Measurements from ENCODE around the gene NEDD9.

The NEDD9 gene

DNA sequence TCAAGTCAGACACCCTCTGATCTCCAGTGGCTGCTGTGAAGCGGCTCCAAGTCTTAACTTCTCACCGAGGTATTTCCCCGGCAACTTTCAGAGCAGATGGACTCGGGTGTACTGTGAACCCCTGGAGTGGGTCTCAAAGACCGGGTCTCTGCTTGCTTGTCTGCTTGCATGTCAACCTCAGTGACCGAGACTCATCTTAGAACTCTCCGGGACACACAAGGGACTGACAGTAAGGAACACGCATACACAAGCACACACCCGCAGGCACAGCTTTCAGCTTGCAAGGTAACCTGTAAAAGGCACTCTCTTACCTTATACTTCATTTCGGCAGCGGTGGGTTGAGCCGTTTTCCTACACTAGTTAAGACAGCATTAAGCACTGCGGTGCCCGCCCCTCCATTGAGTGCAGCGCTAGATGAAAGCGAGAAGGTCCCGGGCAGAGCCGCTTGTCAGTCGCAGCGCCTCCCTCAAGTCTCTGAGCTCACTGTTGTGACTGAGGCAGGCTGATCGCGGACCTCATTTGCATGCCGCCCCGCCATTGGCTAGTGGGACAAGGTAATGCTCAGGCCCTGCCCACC is at the start of gene NEDD9:
Gene NEDD9 (minus strand): TSS at position 476 of the 577 bp plus-strand sequence. CDS start 153 bp downstream, at position 323.
- peak; percentile 93 for DNase-seq (ENCODE audit: low read depth)

DNA sequence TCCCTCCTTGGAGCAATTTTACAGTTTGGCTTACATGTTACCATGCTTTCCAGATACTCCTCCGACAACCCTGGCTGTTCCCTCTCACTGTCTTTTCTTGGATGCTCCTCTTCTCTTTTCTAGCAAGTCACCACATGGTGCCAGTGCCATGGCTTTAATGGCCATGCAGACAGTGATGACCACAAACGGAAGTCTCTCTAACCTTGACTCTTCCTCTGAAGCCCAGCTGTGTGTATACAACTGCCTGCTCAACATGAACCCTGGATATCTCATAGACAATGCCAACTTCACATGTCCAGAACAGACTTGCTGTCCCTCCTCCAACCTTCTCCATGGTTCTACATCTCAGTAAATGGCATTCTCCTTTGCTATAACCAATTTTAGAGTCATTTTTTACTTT is 49.8 kb upstream of the NEDD9 start:
- no peak for DNase-seq (ENCODE audit: low read depth)

- DNase-seq (ENCODE audit: low read depth), result no peak
Observed at GRCh38 chr6:11280394-11280793, 47.9 kb upstream of the NEDD9 start.

DNA sequence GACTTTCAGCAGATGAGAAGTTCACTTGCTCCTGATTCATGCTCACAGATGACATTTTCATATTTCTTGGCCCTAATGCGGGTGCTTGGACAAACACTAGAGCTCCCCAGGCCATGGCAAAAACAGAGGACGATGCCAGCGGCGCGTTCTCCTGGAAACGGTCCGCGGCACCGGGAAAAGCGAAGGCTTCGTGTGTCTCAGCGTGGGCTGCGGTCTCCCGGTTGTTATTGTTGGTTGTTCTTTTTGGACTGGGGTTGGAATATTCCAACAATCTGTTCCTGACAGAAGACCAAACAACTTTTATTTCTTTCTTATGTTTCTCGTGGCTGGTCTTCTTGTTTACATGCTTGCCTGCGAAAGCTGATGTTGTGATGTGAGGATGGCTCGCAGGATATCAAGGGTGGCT is 46.8 kb upstream of the NEDD9 start:
- no peak for DNase-seq (ENCODE audit: low read depth)

- DNase-seq (ENCODE audit: low read depth), result no peak
Observed at GRCh38 chr6:11278207-11278559, 45.7 kb upstream of the NEDD9 start.

- DNase-seq (ENCODE audit: low read depth), result no peak
Observed at GRCh38 chr6:11277275-11278206, 45.1 kb upstream of the NEDD9 start.

GRCh38 chr6:11276911-11277274 is 44.4 kb upstream of the NEDD9 start:
- DNase-seq (ENCODE audit: low read depth), result no peak

- DNase-seq (ENCODE audit: low read depth), result no peak
Observed at GRCh38 chr6:11276228-11276627, 43.8 kb upstream of the NEDD9 start.

DNA sequence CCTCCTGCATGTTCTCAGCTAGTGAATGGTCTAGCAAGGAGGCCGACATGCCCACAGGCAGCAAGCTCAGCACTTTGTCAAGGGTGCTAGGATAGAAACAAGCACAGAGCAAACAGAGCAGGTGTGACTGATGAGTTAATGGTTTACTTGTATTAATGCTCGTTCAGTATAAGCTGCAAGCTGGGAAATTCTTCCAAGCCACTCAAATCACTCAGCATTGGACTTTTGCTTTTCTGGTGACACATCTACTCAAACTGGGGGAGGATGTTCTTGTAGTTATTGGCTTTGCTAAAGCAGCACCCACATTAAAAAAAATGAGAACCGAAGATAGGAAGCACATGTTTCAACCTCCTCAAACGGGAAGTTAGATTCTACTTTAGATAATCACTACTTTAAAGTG is 43.1 kb upstream of the NEDD9 start:
- no peak for DNase-seq (ENCODE audit: low read depth)

DNA sequence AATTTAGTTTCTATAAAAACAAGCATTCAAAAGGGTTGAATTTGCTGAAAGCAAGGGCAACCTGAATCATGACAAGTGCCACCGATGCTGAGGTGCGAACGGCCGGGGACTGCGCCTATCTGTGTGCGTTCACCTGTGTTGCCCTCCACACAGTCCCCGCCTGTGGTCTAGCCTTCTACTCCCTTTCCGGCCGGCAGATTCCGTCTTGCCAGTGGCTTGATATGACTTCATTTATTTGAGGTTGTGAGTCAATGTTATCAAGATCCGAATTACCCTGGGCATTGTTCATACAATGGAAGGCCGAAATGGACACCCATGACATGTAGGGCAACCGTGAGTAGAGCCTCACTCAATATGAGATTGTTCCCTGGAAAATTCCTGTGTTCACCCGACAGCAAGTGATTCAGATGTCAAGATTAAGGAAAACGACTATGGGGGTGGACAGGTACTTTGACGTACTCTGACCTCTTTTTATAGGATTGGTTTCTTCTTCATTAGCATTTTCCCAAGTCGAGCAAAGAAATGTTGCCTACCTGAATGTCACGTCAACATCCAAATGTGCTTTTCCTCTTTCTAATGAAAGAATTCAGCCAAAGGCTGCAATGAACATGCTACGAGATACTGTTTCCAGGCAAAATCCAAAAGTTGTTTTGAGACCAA is 41.1 kb upstream of the NEDD9 start:
- DNase-seq (ENCODE audit: low read depth), result no peak

DNA sequence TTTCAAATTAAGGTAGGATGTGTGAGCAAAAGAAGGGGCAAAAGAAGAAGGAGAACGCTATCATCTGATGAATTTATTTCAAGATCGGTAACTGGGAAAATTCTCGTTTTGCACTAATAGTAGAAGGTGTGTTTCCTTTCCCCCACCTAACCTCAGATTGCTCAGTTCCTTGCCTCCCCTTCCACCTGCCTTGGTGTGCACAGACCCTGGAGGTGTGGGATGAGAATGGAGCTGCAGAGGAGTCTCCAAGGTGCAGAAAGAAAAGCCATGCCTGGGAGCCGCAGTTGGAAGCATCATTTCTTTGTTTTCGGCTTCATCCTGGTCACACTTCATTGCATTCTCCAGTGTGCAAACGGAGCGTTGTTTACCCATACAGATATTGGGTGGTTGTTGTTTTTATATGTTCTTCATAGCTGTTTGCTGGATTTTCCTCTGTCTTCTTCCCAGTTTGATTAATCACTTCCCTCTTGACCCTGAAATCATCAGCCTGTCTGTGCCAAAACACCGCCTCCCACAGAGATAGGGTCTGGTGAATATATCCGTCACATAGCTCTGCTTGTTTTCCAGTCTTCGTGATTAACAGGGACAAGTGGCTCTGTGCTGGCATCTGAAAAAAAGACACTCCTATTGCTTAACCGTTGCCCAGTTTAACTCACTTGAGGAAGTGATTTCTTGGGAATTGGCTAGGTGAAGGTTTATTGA is 40.2 kb upstream of the NEDD9 start:
- no peak for DNase-seq (ENCODE audit: low read depth)

DNA sequence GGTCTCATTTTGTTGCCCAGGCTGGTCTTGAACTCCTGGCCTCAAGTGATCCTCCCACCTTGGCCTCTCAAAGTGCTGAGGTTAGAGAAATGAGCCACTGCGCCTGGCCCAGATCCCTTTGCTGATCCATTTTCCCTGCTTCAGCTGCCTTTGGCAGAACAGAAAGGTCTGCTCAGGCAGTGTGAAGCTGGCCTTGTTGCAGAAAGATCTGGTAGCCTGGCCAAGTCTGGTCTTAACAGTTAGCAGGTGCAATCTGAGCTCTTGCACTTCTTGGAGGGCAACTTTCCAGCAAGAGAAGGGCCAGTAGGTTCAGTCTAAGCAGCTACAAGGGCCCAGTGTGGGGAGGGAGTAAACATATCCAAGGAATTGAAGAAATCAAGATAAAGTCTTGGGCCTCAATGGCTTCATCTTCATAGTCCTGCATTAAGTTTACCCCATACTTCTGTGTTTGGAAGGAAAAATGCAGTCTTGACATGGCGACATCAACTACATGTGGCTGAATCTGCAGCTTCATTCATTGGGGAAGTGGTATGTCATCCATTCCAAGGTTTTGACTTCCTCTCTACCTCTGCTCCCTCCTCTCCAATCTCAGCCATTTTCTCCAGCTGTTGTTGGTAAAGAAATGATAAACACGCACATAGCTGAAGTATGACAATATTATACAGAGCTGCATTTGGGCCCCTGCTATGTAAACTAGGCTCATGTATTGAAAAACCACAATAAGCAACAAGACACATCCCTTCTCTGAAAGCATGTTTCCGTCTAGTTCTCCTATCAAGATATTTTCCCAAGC is 39.0 kb upstream of the NEDD9 start:
- no peak for DNase-seq (ENCODE audit: low read depth)

GRCh38 chr6:11270030-11271027 is 37.9 kb upstream of the NEDD9 start:
- no peak for DNase-seq (ENCODE audit: low read depth)

- DNase-seq (ENCODE audit: low read depth), result no peak
Observed at GRCh38 chr6:11268978-11269377, 36.5 kb upstream of the NEDD9 start.

DNA sequence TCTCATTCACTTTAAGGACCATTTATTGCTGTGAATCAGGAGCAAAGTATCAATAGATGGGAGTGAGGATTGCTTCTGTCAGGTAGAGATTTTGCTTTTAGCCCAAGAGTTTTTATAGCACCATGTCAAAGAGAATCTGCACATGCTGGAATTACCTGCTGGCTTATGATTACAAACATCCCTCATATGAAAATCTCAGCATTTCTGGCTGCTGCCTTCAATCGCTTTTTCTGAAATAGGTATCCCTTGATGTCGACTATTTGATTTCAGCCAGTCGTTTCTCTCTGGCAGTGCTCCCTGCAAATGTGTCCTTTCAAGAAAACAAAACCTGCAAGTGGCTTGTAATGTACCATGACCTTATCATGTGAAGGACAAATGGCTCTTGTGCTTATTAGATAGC is 34.5 kb upstream of the NEDD9 start:
- no peak for DNase-seq (ENCODE audit: low read depth)

GRCh38 chr6:11265932-11266331 is 33.5 kb upstream of the NEDD9 start:
- DNase-seq (ENCODE audit: low read depth), result no peak

DNA sequence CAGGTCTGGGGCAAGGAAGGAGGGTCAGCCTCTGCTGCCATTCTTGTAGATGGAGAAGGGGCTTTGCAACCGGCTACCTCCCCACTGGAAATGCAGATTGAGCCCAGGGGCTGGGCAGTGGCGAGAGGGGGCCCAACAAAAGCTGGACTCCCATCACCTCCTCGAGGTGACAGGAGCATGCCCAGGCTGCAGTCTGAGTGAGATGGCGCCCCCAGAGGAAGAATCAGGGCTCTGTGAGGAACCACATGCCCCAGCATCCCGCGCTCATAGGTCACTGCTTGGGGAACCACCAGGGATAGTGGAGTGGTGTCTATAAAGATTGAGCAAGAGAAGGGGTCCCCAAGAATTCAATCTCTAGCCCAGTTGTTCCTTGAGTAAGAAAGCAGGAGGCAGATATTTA is 31.6 kb upstream of the NEDD9 start:
- no peak for DNase-seq (ENCODE audit: low read depth)

GRCh38 chr6:11263291-11263775 is 30.9 kb upstream of the NEDD9 start:
- no peak for DNase-seq (ENCODE audit: low read depth)

DNA sequence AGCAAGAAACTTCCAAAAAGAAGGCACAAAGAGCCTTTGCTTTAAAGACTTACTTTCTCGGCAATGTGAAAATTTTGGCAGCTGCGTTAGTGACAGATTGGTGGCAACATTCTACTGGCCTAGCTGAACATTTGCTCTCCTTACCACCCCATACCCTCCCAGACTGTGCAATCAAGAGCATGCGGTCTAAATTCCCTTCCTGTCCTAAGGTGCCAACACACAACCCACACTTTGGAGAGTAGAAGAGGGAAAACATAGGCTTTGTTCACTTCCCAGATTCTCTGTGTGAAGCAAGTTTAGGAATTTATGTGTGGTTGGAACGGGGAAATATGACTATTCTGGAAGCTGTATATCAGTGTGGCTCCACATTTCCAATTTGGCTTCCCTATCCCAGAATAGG is 29.8 kb upstream of the NEDD9 start:
- no peak for DNase-seq (ENCODE audit: low read depth)

Data from activated T-cell treated with anti-CD3 and anti-CD28 coated beads for 24 hours (primary cell).